Bronchial epithelial cell (primary cell): Measurements from ENCODE around the gene USP54. TPM values are rescaled to one million over a fixed set of nuclear protein-coding genes. Genes with fewer than 3 reads are reported as not detected.

Source experiments
- DNase-seq: peaks from one replicate; pipeline ENCODE4 v3.0.0-alpha.2; 2010; ENCODE audit warnings: low read depth
- FAIRE-seq: peaks from 2 replicates; lab custom pipeline; 2011; peaks lifted over from hg19 to GRCh38; lab: Jason Lieb, UNC
- H3K27me3 ChIP-seq: 2 replicates; pipeline ENCODE4 v1.5.1; 2011; ENCODE audit warnings: low read length; ENCODE audit not compliant: control insufficient read depth, insufficient read depth
- H3K36me3 ChIP-seq: 2 replicates; pipeline ENCODE4 v1.5.1; 2011; ENCODE audit warnings: low read length; ENCODE audit not compliant: control insufficient read depth, insufficient read depth
- H3K4me3 ChIP-seq: 2 replicates; pipeline ENCODE4 v1.5.1; 2011; ENCODE audit warnings: mild to moderate bottlenecking, low read depth, low read length, control low read depth
- total RNA-seq: library from RNA; depleted of rRNA; stranded (reverse); fragments of >200 nt; gene quantifications from 2 replicates; pipeline ENCODE4 v1.2.1, GENCODE V29; 2014
- TF ChIP-seq, protein P1 (sequence below): IDR thresholded peaks from 2 replicates; pipeline ENCODE4 v1.5.1; 2011; ENCODE audit warnings: mild to moderate bottlenecking, moderate library complexity, low read length, control low read depth, inconsistent platforms; ENCODE audit not compliant: insufficient read depth, severe bottlenecking

Gene USP54, protein sequence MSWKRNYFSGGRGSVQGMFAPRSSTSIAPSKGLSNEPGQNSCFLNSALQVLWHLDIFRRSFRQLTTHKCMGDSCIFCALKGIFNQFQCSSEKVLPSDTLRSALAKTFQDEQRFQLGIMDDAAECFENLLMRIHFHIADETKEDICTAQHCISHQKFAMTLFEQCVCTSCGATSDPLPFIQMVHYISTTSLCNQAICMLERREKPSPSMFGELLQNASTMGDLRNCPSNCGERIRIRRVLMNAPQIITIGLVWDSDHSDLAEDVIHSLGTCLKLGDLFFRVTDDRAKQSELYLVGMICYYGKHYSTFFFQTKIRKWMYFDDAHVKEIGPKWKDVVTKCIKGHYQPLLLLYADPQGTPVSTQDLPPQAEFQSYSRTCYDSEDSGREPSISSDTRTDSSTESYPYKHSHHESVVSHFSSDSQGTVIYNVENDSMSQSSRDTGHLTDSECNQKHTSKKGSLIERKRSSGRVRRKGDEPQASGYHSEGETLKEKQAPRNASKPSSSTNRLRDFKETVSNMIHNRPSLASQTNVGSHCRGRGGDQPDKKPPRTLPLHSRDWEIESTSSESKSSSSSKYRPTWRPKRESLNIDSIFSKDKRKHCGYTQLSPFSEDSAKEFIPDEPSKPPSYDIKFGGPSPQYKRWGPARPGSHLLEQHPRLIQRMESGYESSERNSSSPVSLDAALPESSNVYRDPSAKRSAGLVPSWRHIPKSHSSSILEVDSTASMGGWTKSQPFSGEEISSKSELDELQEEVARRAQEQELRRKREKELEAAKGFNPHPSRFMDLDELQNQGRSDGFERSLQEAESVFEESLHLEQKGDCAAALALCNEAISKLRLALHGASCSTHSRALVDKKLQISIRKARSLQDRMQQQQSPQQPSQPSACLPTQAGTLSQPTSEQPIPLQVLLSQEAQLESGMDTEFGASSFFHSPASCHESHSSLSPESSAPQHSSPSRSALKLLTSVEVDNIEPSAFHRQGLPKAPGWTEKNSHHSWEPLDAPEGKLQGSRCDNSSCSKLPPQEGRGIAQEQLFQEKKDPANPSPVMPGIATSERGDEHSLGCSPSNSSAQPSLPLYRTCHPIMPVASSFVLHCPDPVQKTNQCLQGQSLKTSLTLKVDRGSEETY (N-terminal part only)
- 5.8 and 24.5 TPM in 2 replicates for total RNA-seq

DNA sequence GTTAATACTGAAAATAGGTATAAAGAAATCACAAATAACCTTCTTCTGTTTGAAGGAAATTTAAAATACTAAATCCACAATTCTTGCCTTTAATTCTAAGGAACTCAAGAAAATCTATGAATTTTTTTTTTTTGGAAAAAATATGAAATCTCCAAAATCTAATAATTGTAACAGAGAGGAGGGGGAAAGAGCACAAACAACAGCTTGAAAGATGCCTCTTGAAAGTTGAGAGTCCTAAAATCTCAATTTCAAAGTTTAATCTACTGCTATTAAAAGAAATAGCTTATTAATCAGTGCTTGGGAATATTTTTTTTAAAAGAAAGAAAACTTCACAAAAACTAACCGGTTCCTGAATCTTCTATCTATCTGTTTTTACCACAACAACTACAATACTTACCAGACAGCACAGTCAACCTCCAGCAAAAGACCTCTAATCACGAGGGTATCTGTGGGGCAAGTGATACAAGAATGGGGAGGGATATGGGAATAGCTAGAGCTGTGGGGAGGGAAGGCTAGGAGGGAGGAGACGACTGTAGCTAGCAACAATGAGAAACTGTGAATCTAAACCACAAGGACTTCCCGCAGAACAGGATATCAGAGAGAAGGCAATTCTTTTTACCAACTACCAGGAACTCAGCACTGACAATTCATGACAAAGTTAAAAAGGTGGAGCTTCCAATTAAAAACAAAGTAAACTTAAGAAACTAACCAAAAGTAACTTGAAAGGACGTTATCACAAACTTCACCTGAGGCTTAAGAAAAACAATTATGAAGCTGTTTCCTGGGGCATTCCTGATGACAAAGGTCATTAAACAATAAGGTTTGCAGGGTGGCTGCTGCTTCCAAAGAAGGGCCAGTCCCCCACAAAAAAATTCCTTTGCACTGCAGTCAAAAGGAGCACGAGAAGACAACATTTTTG is at the start of gene USP54:
Gene USP54, minus strand, starts transcription at position 462 of the 919 bp plus-strand sequence. CDS start 15,684 bp downstream, outside the sequence.
- Histone ChIP-seq H3K27me3 (no peaks in the 10 kb centered on the region), H3K4me3 (no peak within 1 kb of the TSS), H3K36me3 (no peaks in the 10 kb centered on the region)
- FAIRE-seq, result no peak
- TF ChIP-seq, protein P1, sequence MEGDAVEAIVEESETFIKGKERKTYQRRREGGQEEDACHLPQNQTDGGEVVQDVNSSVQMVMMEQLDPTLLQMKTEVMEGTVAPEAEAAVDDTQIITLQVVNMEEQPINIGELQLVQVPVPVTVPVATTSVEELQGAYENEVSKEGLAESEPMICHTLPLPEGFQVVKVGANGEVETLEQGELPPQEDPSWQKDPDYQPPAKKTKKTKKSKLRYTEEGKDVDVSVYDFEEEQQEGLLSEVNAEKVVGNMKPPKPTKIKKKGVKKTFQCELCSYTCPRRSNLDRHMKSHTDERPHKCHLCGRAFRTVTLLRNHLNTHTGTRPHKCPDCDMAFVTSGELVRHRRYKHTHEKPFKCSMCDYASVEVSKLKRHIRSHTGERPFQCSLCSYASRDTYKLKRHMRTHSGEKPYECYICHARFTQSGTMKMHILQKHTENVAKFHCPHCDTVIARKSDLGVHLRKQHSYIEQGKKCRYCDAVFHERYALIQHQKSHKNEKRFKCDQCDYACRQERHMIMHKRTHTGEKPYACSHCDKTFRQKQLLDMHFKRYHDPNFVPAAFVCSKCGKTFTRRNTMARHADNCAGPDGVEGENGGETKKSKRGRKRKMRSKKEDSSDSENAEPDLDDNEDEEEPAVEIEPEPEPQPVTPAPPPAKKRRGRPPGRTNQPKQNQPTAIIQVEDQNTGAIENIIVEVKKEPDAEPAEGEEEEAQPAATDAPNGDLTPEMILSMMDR, result no peak
- DNase-seq, result peak; percentile 74

DNA sequence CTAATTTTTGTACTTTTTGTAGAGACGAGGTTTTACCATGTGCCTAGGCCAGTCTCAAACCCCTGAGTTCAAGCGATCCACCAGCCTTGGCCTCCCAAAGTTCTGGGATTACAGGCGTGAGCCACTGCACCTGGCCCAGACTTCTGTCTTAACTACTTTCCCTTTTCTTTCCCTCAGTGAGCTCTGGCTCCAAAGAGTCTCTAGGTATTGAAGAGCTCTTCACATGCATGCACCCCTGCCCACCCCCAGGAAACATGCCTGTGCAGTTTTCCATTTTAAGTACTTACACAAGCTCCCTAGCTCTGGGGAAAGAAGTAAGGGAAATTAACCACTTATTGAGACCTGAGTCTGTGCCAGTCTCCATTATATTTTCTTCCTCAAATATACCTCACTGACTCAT is 48.1 kb upstream of the USP54 start:
- no peak overlapping the region for H3K4me3 ChIP-seq
- H3K27me3 ChIP-seq, result no peaks in the 10 kb centered on the region
- TF ChIP-seq, protein P1, result no peak
- no peaks in the 10 kb centered on the region for H3K36me3 ChIP-seq
- DNase-seq, result no peak
- no peak for FAIRE-seq

DNA sequence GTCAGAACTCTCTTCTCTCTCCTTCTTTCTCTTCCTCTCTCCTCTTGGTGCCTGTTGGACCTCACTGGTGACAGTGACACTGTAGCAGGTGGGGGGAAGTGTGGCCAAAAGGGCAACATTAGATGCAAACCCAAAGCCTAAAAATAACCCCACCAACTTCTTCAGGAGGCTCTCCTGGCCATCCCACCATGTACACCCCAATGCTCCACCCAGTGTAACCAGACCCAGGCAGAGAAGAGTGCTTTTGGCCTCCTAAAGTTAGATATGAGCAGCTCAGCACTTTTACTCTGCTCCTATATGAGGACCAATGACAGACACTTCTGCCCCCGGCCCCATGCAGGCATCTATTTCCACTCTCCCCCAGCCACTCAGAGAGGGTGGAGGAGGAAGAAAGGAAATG is 44.6 kb upstream of the USP54 start:
- Histone ChIP-seq H3K36me3 (no peaks in the 10 kb centered on the region), H3K4me3 (no peak overlapping the region), H3K27me3 (no peaks in the 10 kb centered on the region)
- TF ChIP-seq, protein P1, result no peak
- FAIRE-seq (no peak), DNase-seq (no peak)

DNA sequence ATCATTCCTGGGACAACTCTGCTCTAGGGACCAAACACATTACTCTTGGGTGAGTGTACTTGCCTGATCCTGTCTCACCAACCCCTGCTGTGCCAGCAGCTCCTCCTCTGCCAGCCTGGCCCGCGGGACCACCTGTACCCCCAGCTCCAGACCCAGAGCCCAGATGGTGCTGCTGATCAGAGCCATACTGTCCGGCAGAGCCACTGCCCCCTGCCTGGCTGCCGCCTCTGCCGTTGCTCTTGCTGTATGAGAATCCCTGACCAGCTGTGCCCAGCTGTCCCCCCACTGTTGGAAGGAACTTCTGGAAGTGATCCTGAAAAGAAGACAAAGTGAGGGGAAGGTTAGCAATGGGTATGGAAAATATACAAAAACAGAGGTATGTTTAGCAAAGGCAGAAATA is 43.3 kb upstream of the USP54 start:
- Histone ChIP-seq H3K4me3 (no peak overlapping the region), H3K27me3 (no peaks in the 10 kb centered on the region), H3K36me3 (no peaks in the 10 kb centered on the region)
- no peak for DNase-seq
- no peak for FAIRE-seq
- TF ChIP-seq, protein P1, result no peak

DNA sequence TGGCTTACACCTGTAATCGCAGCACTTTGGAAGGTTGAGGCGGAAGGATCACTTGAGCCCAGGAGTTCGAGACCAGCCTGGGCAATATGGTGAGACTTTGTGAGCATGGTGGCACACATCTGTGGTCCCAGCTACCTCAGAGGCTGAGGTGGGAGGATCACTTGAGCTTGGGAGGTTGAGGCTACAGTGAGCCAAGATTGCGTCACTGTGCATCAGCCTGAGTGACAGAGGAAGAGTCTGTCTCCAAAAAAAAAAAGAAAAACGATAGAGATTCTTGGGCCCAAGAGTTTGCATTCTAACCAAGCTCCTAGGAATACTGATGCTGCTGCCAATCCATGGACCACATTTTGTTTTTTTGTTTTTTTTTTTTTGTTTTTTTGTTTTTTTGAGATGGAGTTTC is 38.0 kb upstream of the USP54 start:
- H3K36me3 ChIP-seq, result no peaks in the 10 kb centered on the region
- TF ChIP-seq, protein P1, result no peak

More for the DNA sequence above, 38.0 kb upstream of the USP54 start:
- no peak for DNase-seq
- FAIRE-seq, result no peak
- no peaks in the 10 kb centered on the region for H3K27me3 ChIP-seq
- no peak overlapping the region for H3K4me3 ChIP-seq
